ENCODE results near the gene WNT5A. TPM values are rescaled to one million over a fixed set of nuclear protein-coding genes. Genes with fewer than 3 reads are reported as not detected.

Gene WNT5A
- total and polyA plus RNA-seq, 4 donors = 5.8 to 22.2 (median 11.2) TPM

GRCh38 chr3:55516392-55517030 is 29.4 kb upstream of the WNT5A start:
- WGBS, 2 donors = 75 to 80% methylated on average over 10 of the region's 10 CpGs
- DNase-seq (no peak), ATAC-seq (ENCODE audit: insufficient read depth, low FRiP score) (no peak)
- Histone ChIP-seq H3K9me3 (ENCODE audit: control insufficient read depth in 4 of 4, insufficient read depth in 3 of 4, low read length in 3 of 4) (no peaks in the 10 kb centered on the region), H3K27ac (ENCODE audit: low read depth in 1 of 2, low read length in 1 of 2) (no peak overlapping the region), H3K4me3 (no peak overlapping the region), H3K27me3 (ENCODE audit: control insufficient read depth in 3 of 3, insufficient read depth in 3 of 3, low read length in 2 of 3) (peaks cover 0 to 3% (median 0%) of the 10 kb centered on the region in 3 donors), H3K9ac (ENCODE audit: insufficient read depth in 1 of 2, low read length in 2 of 2) (no peak overlapping the region), H3K4me1 (ENCODE audit: control insufficient read depth in 5 of 5, insufficient read depth in 5 of 5, low read length in 5 of 5) (peaks cover 0 to 20% (median 0%) of the 10 kb centered on the region in 5 donors), H3K36me3 (ENCODE audit: control insufficient read depth in 4 of 4, insufficient read depth in 4 of 4, low read length in 4 of 4) (no peaks in the 10 kb centered on the region)
- no peak for TF ChIP-seq CTCF (IDR thresholded peaks at IDR 0.05; ENCODE audit: control extremely low read depth, extremely low read depth)

- DNase-seq (no peak), ATAC-seq (ENCODE audit: insufficient read depth, low FRiP score) (no peak)
- peaks cover 0 to 3% (median 0%) of the 10 kb centered on the region in 3 donors for H3K27me3 ChIP-seq (ENCODE audit: control insufficient read depth in 3 of 3, insufficient read depth in 3 of 3, low read length in 2 of 3)
- no peaks in the 10 kb centered on the region for H3K36me3 ChIP-seq (ENCODE audit: control insufficient read depth in 4 of 4, insufficient read depth in 4 of 4, low read length in 4 of 4)
- H3K4me3 ChIP-seq = no peak overlapping the region
- no peak overlapping the region for H3K9ac ChIP-seq (ENCODE audit: insufficient read depth in 1 of 2, low read length in 2 of 2)
- no peak overlapping the region for H3K27ac ChIP-seq (ENCODE audit: low read depth in 1 of 2, low read length in 1 of 2)
- peaks cover 0 to 24% (median 0%) of the 10 kb centered on the region in 5 donors for H3K4me1 ChIP-seq (ENCODE audit: control insufficient read depth in 5 of 5, insufficient read depth in 5 of 5, low read length in 5 of 5)
- H3K9me3 ChIP-seq (ENCODE audit: control insufficient read depth in 4 of 4, insufficient read depth in 3 of 4, low read length in 3 of 4) = no peaks in the 10 kb centered on the region
- 60 to 67% methylated on average over 14 of the region's 14 CpGs for WGBS, 2 donors
- TF ChIP-seq CTCF (IDR thresholded peaks at IDR 0.05; ENCODE audit: control extremely low read depth, extremely low read depth) = no peak
Measured at GRCh38 chr3:55515550-55516246, 28.6 kb upstream of the WNT5A start.

GRCh38 chr3:55514962-55515361 is 27.9 kb upstream of the WNT5A start:
- no peak overlapping the region for H3K9ac ChIP-seq (ENCODE audit: insufficient read depth in 1 of 2, low read length in 2 of 2)
- DNase-seq (no peak), ATAC-seq (ENCODE audit: insufficient read depth, low FRiP score) (no peak)
- H3K9me3 ChIP-seq (ENCODE audit: control insufficient read depth in 4 of 4, insufficient read depth in 3 of 4, low read length in 3 of 4) = no peaks in the 10 kb centered on the region
- peaks cover 0 to 24% (median 0%) of the 10 kb centered on the region in 5 donors for H3K4me1 ChIP-seq (ENCODE audit: control insufficient read depth in 5 of 5, insufficient read depth in 5 of 5, low read length in 5 of 5)
- peaks cover 0 to 3% (median 0%) of the 10 kb centered on the region in 3 donors for H3K27me3 ChIP-seq (ENCODE audit: control insufficient read depth in 3 of 3, insufficient read depth in 3 of 3, low read length in 2 of 3)
- no peaks in the 10 kb centered on the region for H3K36me3 ChIP-seq (ENCODE audit: control insufficient read depth in 4 of 4, insufficient read depth in 4 of 4, low read length in 4 of 4)
- H3K4me3 ChIP-seq = no peak overlapping the region
- H3K27ac ChIP-seq (ENCODE audit: low read depth in 1 of 2, low read length in 1 of 2) = no peak overlapping the region
- TF ChIP-seq CTCF (IDR thresholded peaks at IDR 0.05; ENCODE audit: control extremely low read depth, extremely low read depth) = no peak
- 73 to 78% methylated on average over 3 of the region's 3 CpGs for WGBS, 2 donors
